Trophoblast cell (in vitro differentiated cells and primary cell): ENCODE data around the gene HDAC8.

Source experiments
- DNase-seq, 2 donors: peaks; one replicate each; pipeline ENCODE4 v3.0.0-alpha.2; 2016
- H2AFZ ChIP-seq: 2 replicates; pipeline ENCODE4 v1.6.1; 2013; ENCODE audit warnings: low read length, moderate library complexity, mild to moderate bottlenecking; ENCODE audit not compliant: insufficient read depth, poor library complexity
- H2AK5ac ChIP-seq: 2 replicates; pipeline ENCODE4 v1.6.1; 2013; ENCODE audit warnings: mild to moderate bottlenecking, low read length
- H2BK120ac ChIP-seq: 2 replicates; pipeline ENCODE4 v1.6.1; 2013; ENCODE audit warnings: low read length, mild to moderate bottlenecking, moderate library complexity; ENCODE audit not compliant: insufficient read depth, poor library complexity
- H2BK12ac ChIP-seq: 2 replicates; pipeline ENCODE4 v1.6.1; 2013; ENCODE audit warnings: mild to moderate bottlenecking, low read length, moderate library complexity
- H2BK5ac ChIP-seq: 2 replicates; pipeline ENCODE4 v1.6.1; 2013; ENCODE audit warnings: low read length, low read depth, moderate library complexity, mild to moderate bottlenecking; ENCODE audit not compliant: poor library complexity
- H3K14ac ChIP-seq: 2 replicates; pipeline ENCODE4 v1.6.1; 2013; ENCODE audit warnings: mild to moderate bottlenecking, low read length
- H3K18ac ChIP-seq: 2 replicates; pipeline ENCODE4 v1.6.1; 2013; ENCODE audit warnings: mild to moderate bottlenecking, low read length
- H3K23ac ChIP-seq: 2 replicates; pipeline ENCODE4 v1.6.1; 2013; ENCODE audit warnings: low read length
- H3K27ac ChIP-seq: 2 replicates; pipeline ENCODE4 v1.5.1; 2013; ENCODE audit warnings: low read depth, mild to moderate bottlenecking, inconsistent platforms, low read length, moderate library complexity
- H3K27me3 ChIP-seq: 2 replicates; pipeline ENCODE4 v1.6.1; 2013; ENCODE audit warnings: inconsistent platforms, mild to moderate bottlenecking, low read length, moderate library complexity; ENCODE audit not compliant: insufficient read depth
- H3K36me3 ChIP-seq, 2 experiments: 1 replicate in 1 of 2; 2 replicates in 1 of 2; pipeline ENCODE4 v1.6.1; 2013; ENCODE audit warnings: low read length in 2 of 2, mild to moderate bottlenecking in 2 of 2, moderate library complexity in 1 of 2; ENCODE audit not compliant: insufficient read depth in 2 of 2, control insufficient read depth in 1 of 2
- H3K4ac ChIP-seq: 2 replicates; pipeline ENCODE4 v1.6.1; 2013; ENCODE audit warnings: low read depth, mild to moderate bottlenecking, low read length, moderate library complexity
- H3K4me1 ChIP-seq, 2 experiments: 1 replicate in 1 of 2; 2 replicates in 1 of 2; pipeline ENCODE4 v1.6.1; 2013; ENCODE audit warnings: low read length in 2 of 2, mild to moderate bottlenecking in 2 of 2, moderate library complexity in 1 of 2; ENCODE audit not compliant: insufficient read depth in 2 of 2, control insufficient read depth in 1 of 2
- H3K4me2 ChIP-seq: 2 replicates; pipeline ENCODE4 v1.6.1; 2013; ENCODE audit warnings: inconsistent platforms, mild to moderate bottlenecking, low read length, moderate library complexity
- H3K4me3 ChIP-seq: 2 replicates; pipeline ENCODE4 v1.5.1; 2013; ENCODE audit warnings: mild to moderate bottlenecking, low read depth, low read length, inconsistent platforms
- H3K79me1 ChIP-seq: one replicate; pipeline ENCODE4 v1.6.1; 2013; ENCODE audit warnings: low read length
- H3K79me2 ChIP-seq: 2 replicates; pipeline ENCODE4 v1.6.1; 2013; ENCODE audit warnings: low read length, mild to moderate bottlenecking; ENCODE audit not compliant: control insufficient read depth, insufficient read depth, poor library complexity
- H3K9ac ChIP-seq: 2 replicates; pipeline ENCODE4 v1.6.1; 2013; ENCODE audit warnings: mild to moderate bottlenecking, low read length
- H3K9me3 ChIP-seq: 2 replicates; pipeline ENCODE4 v1.6.1; 2013; ENCODE audit warnings: low read depth, mild to moderate bottlenecking, control low read depth, inconsistent platforms, low read length; ENCODE audit not compliant: insufficient read depth
- H4K12ac ChIP-seq: 2 replicates; pipeline ENCODE4 v1.6.1; 2013; ENCODE audit warnings: low read depth, mild to moderate bottlenecking, low read length, moderate library complexity
- H4K8ac ChIP-seq: 2 replicates; pipeline ENCODE4 v1.6.1; 2013; ENCODE audit warnings: low read depth, mild to moderate bottlenecking, low read length, moderate library complexity
- H4K91ac ChIP-seq: one replicate; pipeline ENCODE4 v1.6.1; 2013; ENCODE audit warnings: low read depth, mild to moderate bottlenecking, low read length, moderate library complexity
- WGBS: extraction: QIAGEN DNeasy Blood & Tissue Kit; methylation state at CpG from one replicate; pipeline ENCODE4 v1.1.7; 2013; ENCODE audit warnings: missing lambda C conversion rate; ENCODE audit not compliant: insufficient read length, insufficient coverage; ENCODE audit errors: extremely low coverage; 5-methylcytosine and 5-hydroxymethylcytosine counted together

The HDAC8 gene

DNA sequence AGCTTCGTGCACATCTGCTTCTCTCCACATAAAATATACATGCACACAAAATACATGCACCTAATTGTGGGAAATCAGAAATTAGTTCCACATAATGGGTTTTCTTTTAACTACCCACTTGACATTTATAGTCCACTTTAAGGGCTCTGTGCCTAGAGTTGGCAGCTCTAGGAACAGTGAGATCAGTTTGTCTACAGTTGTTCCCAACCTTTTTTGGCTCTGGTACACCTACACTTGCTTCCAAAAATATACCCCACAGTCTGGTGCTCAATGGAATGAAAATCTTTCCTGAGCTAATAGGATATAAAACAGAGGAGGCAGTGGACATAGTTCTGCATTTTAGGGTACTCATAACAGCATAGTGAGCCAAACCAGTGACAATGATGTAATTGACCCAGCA is 36.1 kb downstream of the HDAC8 start:
- no peaks in the 10 kb centered on the region for H3K79me2 ChIP-seq
- H3K27me3 ChIP-seq: no peaks in the 10 kb centered on the region
- no peak overlapping the region for H2AFZ ChIP-seq
- no peak overlapping the region for H2BK5ac ChIP-seq
- H4K91ac ChIP-seq: no peak overlapping the region
- no peak overlapping the region for H2BK120ac ChIP-seq
- H4K12ac ChIP-seq: no peak overlapping the region
- H2BK12ac ChIP-seq: no peak overlapping the region
- no peak overlapping the region for H2AK5ac ChIP-seq
- H3K4me3 ChIP-seq: no peak overlapping the region
- H3K4me2 ChIP-seq: no peak overlapping the region
- no peak overlapping the region for H3K23ac ChIP-seq
- no peaks in the 10 kb centered on the region for H3K36me3 ChIP-seq
- no peak overlapping the region for H3K18ac ChIP-seq
- H3K79me1 ChIP-seq: no peaks in the 10 kb centered on the region
- H3K14ac ChIP-seq: no peak overlapping the region
- no peak for DNase-seq
- WGBS: no CpG with 5 or more reads among the region's 1 CpG
- no peak overlapping the region for H3K4ac ChIP-seq
- H3K9ac ChIP-seq: no peak overlapping the region
- no peak overlapping the region for H3K27ac ChIP-seq
- no peaks in the 10 kb centered on the region for H3K9me3 ChIP-seq
- H4K8ac ChIP-seq: no peak overlapping the region
- H3K4me1 ChIP-seq: no peaks in the 10 kb centered on the region

DNA sequence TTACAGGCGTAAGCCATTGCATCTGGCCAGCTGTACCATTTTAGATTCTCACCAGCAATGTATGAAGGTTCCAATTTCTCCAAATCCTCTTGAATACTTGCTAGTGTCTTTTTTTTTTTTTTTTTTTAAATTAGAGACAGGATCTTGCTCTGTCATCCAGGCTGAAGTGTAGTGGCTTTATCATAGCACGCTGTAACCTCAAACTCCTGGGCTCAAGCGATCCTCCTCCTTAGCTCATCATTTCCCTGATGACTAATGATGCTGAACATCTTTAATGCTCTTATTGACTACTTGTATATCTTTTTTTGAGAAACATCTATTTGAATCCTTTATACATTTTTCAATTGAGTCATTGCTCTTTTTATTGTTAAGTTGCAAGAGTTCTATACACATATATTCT is 40.3 kb downstream of the HDAC8 start:
- Histone ChIP-seq H4K8ac (no peak overlapping the region), H4K91ac (no peak overlapping the region), H2BK5ac (no peak overlapping the region), H3K18ac (no peak overlapping the region), H2BK120ac (no peak overlapping the region), H3K79me2 (no peaks in the 10 kb centered on the region), H3K14ac (no peak overlapping the region), H3K4ac (no peak overlapping the region), H2AFZ (no peak overlapping the region), H3K4me3 (no peak overlapping the region), H3K9ac (no peak overlapping the region), H2BK12ac (no peak overlapping the region), H3K4me1 (no peaks in the 10 kb centered on the region), H2AK5ac (no peak overlapping the region), H3K23ac (no peak overlapping the region), H3K79me1 (no peaks in the 10 kb centered on the region), H3K27me3 (no peaks in the 10 kb centered on the region), H3K4me2 (no peak overlapping the region), H4K12ac (no peak overlapping the region), H3K9me3 (no peaks in the 10 kb centered on the region), H3K36me3 (no peaks in the 10 kb centered on the region), H3K27ac (no peak overlapping the region)
- WGBS: no CpG with 5 or more reads among the region's 3 CpGs
- DNase-seq: no peak

DNA sequence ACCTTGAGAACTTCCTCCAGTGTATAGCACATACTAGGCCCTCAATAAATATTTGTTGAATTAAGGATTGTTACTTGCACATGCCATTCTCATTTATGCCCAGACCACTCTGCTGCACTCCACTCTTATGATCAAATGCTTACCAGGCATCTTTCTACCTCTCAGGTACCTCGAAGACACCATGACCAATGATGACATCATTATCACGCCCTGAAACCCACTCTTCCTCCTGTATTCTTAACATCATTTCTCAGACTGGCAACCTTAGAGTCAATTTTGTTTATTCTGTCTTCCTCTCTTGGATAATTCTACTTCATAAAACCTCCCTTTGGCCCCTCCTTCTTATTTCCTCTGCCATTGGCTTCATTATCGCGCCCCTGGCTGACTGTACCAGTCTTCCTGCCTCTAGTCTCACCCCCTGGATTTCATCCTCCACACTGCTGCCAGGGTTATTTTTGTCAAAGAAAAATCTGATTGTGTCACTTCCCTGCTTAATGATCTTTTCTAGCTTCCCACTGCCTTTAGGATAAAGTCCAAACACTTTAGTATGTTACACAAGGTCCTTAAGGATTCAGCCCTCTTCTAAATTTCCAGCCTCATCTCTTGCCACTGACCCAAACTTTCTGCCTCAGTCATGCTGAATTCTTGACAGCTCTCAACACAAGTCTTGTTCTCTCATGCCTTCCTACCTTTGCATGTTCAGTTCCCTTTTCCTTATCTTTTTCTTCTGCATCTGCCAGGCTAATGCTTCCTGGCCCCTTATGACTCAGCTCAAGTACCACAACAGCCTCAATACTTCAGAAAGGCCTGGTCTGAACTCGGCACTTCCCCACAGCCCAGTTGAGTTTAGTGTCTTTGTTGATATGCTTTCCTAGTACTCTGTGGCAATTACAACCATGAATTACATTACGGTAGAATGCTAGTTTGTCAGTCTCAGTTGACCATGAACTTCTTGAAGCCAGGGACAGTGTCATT is 45.8 kb downstream of the HDAC8 start:
- no CpG with 5 or more reads among the region's 6 CpGs for WGBS
- no peak for DNase-seq
- no peak overlapping the region for H4K12ac ChIP-seq
- H4K8ac ChIP-seq: no peak overlapping the region
- H3K27me3 ChIP-seq: no peaks in the 10 kb centered on the region
- H3K27ac ChIP-seq: no peak overlapping the region
- H3K79me1 ChIP-seq: no peaks in the 10 kb centered on the region
- H2BK120ac ChIP-seq: no peak overlapping the region
- H2BK12ac ChIP-seq: no peak overlapping the region
- no peaks in the 10 kb centered on the region for H3K9me3 ChIP-seq
- H3K36me3 ChIP-seq: no peaks in the 10 kb centered on the region
- no peak overlapping the region for H3K23ac ChIP-seq
- H4K91ac ChIP-seq: no peak overlapping the region
- no peaks in the 10 kb centered on the region for H3K4me1 ChIP-seq
- no peak overlapping the region for H2AK5ac ChIP-seq
- H2BK5ac ChIP-seq: no peak overlapping the region
- no peak overlapping the region for H3K9ac ChIP-seq
- H2AFZ ChIP-seq: no peak overlapping the region
- H3K18ac ChIP-seq: no peak overlapping the region
- H3K14ac ChIP-seq: no peak overlapping the region
- no peak overlapping the region for H3K4me3 ChIP-seq
- H3K4ac ChIP-seq: no peak overlapping the region
- H3K79me2 ChIP-seq: no peaks in the 10 kb centered on the region
- no peak overlapping the region for H3K4me2 ChIP-seq

DNA sequence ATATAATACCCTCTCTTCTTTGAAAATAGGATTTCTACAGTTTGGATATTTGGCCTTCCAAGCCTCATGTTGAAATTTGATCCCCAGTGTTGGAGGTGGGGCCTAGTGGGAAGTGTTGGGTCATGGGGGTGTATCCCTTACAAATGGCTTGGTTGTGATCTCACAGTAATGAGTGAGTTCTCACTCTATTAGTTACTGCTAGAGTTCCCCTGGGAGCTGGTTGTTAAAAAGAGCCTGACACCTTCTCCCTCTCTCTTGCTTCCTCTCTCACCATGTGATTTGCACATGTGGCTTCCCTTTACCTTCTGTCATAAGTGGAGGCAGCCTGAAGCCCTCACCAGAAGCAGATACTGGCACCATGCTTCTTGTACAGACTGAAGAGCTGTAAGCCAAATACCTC is 73.9 kb downstream of the HDAC8 start:
- H3K79me2 ChIP-seq: no peaks in the 10 kb centered on the region
- H4K8ac ChIP-seq: no peak overlapping the region
- H2BK12ac ChIP-seq: no peak overlapping the region
- no peak overlapping the region for H4K91ac ChIP-seq
- H3K23ac ChIP-seq: no peak overlapping the region
- DNase-seq: no peak
- no peak overlapping the region for H3K4me3 ChIP-seq
- H2AFZ ChIP-seq: no peak overlapping the region
- H2BK120ac ChIP-seq: no peak overlapping the region
- H4K12ac ChIP-seq: no peak overlapping the region
- H3K14ac ChIP-seq: no peak overlapping the region
- no peaks in the 10 kb centered on the region for H3K9me3 ChIP-seq
- no peak overlapping the region for H3K18ac ChIP-seq
- no peak overlapping the region for H3K4ac ChIP-seq
- no peaks in the 10 kb centered on the region for H3K36me3 ChIP-seq
- H3K79me1 ChIP-seq: no peaks in the 10 kb centered on the region
- H3K27me3 ChIP-seq: no peaks in the 10 kb centered on the region
- H2BK5ac ChIP-seq: no peak overlapping the region
- no peak overlapping the region for H3K9ac ChIP-seq
- H3K4me2 ChIP-seq: no peak overlapping the region
- no peaks in the 10 kb centered on the region for H3K4me1 ChIP-seq
- H3K27ac ChIP-seq: no peak overlapping the region
- no peak overlapping the region for H2AK5ac ChIP-seq
